Right hindlimb (tissue), 1 donor: ENCODE results near the gene MGAT3.

Source experiments
- DNase-seq: peaks from one replicate; pipeline ENCODE4 v3.0.0-alpha.2; 2018

The MGAT3 gene

DNA sequence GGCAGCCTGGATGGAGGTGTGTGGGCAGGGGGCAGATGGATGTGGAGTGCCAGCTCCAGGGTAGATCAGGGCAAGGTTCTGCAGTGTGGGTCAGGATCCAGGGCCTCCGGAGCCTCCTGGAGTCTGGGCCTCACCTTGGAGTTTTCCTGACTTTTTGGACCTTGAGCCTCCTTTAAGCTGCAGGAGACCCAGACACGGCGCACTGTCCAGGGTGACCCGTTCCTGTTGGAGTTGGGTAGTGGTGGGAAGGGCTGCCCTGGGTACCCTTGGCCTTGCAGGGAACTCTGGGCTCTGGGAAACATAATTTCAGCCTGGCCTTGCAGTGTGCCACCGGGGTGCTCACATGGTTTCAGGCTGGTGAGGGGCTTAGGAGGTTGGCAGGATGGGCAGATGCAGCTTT, 17.0 kb downstream of the MGAT3 start:
- no peak for DNase-seq

GRCh38 chr22:39474351-39475111, 17.7 kb downstream of the MGAT3 start:
- no peak for DNase-seq

GRCh38 chr22:39475337-39475736, 18.5 kb downstream of the MGAT3 start:
- no peak for DNase-seq

- DNase-seq: no peak
These were observed 19.1 kb downstream of the MGAT3 start for GRCh38 chr22:39475902-39476301.

GRCh38 chr22:39476664-39477063, 19.9 kb downstream of the MGAT3 start:
- DNase-seq: no peak

- no peak for DNase-seq
These were observed 20.7 kb downstream of the MGAT3 start for GRCh38 chr22:39477542-39477941.

DNA sequence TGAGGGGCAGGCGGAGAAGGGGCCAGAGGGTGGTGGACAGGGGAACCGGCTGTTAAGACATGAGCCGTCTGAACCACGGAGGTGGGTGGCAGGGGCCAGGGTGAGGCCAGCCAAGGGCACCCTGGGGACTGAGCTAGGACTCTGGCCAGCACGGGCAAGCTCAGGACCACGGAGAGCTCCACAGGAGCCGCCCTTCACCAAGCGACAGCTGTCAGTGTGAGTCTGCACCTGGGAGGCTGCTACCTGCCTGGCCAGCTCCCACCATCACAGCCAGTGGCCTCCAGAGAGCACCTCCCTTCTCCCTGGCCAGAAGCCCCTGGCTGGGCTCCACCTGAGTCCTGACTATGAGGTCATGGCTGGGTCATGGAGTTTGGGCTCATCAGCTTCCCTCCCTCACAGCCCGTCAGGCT, 21.6 kb downstream of the MGAT3 start:
- DNase-seq: no peak

- DNase-seq: no peak
These were observed 22.4 kb downstream of the MGAT3 start for GRCh38 chr22:39479254-39479653.

DNA sequence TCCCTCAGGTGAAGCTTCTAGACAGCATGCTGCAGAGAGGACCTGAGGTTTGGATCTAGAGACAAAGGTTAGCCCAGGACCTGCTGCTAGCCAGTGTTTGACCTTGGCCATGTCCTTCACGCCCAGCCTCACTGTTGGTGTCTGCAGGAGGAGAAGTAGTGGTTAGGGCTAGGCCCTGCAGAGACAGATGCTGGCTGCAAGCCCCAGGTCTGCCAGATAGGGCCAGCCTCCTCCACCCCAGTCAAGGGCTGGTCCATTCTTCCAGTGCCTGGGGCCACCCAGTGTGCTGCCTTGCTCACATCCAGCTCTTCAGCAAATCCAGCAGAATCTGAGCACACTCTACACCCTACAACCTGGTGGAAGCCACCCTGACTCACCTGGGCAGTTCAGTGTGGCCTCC, 23.7 kb downstream of the MGAT3 start:
- no peak for DNase-seq

GRCh38 chr22:39481054-39481453, 24.2 kb downstream of the MGAT3 start:
- no peak for DNase-seq

GRCh38 chr22:39481595-39481994, 24.8 kb downstream of the MGAT3 start:
- no peak for DNase-seq

- no peak for DNase-seq
These were observed 26.0 kb downstream of the MGAT3 start for GRCh38 chr22:39482768-39483167.

DNA sequence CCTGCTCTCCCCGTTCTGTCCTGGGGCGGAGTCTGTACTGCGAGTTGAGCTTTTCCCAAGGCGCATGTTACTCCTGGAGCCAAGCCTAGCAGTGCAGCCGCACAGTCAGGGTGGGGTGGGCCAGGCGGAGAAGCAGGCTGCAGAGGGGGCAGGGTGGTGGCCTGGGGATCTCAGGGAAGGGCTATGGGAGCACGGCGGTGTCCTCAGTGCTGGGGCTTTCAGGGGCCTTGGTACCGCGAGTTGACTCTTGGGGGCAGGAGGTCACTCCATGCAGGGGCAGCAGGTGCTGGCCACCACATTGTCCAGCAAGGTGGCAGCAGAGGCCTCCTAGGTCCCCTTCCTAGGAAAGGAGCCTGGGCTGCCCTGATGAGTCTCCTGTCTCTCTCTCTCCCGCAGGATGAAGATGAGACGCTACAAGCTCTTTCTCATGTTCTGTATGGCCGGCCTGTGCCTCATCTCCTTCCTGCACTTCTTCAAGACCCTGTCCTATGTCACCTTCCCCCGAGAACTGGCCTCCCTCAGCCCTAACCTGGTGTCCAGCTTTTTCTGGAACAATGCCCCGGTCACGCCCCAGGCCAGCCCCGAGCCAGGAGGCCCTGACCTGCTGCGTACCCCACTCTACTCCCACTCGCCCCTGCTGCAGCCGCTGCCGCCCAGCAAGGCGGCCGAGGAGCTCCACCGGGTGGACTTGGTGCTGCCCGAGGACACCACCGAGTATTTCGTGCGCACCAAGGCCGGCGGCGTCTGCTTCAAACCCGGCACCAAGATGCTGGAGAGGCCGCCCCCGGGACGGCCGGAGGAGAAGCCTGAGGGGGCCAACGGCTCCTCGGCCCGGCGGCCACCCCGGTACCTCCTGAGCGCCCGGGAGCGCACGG, 30.4 kb downstream of the MGAT3 start:
- peak; percentile 33 for DNase-seq

DNA sequence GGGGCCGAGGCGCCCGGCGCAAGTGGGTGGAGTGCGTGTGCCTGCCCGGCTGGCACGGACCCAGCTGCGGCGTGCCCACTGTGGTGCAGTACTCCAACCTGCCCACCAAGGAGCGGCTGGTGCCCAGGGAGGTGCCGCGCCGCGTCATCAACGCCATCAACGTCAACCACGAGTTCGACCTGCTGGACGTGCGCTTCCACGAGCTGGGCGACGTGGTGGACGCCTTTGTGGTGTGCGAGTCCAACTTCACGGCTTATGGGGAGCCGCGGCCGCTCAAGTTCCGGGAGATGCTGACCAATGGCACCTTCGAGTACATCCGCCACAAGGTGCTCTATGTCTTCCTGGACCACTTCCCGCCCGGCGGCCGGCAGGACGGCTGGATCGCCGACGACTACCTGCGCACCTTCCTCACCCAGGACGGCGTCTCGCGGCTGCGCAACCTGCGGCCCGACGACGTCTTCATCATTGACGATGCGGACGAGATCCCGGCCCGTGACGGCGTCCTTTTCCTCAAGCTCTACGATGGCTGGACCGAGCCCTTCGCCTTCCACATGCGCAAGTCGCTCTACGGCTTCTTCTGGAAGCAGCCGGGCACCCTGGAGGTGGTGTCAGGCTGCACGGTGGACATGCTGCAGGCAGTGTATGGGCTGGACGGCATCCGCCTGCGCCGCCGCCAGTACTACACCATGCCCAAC, 31.2 kb downstream of the MGAT3 start:
- no peak for DNase-seq

GRCh38 chr22:39488563-39489083, 31.8 kb downstream of the MGAT3 start:
- no peak for DNase-seq

DNA sequence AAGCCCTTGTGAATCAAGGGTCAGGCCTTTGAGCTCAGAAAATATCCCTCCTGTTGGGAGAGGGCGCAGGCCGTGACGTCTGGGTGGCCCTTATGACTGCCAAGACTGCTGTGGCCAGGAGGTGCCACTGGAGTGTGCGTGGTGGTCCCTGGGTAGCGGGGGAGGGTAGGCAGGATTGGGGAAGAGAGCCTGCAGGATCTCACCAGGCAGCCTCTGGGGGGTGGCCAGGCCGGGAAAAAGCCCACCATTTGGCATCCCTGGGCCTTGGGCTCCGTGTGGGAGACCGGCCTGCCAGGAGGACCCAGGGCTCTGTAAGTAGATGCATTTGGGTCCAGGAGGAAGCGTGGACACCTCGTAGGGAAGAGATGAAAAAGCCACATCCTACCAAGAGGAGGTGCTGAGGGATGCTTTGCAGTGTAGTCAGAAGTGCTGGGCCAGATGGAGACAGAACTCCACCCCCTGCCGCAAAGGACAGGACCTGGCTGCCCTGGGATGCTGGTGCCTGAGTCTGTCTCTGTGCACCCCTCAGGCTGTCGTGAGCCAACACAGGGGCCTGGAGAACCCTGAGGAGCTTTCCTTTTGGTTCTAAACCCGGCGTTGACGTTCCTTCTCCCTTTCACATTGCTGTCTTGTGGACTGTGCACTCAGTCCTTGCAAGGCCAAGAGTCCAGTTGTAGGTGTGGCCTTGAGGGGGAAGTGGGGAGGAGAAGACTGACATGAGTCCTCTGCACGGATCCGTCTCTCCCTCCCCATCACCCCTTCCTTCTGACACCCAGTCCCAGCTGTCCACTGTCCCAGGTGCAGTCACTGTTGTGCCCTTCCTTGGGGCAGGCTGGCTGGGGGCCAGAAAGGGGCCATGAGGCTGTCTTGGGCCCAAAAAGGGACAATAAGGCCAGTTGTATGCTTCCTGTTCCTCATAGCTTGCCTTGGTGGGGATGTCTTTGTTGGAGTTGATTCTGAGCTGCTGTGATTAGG, 32.6 kb downstream of the MGAT3 start:
- DNase-seq: peak; percentile 15

GRCh38 chr22:39490135-39490798, 33.5 kb downstream of the MGAT3 start:
- peak; percentile 81 for DNase-seq

DNA sequence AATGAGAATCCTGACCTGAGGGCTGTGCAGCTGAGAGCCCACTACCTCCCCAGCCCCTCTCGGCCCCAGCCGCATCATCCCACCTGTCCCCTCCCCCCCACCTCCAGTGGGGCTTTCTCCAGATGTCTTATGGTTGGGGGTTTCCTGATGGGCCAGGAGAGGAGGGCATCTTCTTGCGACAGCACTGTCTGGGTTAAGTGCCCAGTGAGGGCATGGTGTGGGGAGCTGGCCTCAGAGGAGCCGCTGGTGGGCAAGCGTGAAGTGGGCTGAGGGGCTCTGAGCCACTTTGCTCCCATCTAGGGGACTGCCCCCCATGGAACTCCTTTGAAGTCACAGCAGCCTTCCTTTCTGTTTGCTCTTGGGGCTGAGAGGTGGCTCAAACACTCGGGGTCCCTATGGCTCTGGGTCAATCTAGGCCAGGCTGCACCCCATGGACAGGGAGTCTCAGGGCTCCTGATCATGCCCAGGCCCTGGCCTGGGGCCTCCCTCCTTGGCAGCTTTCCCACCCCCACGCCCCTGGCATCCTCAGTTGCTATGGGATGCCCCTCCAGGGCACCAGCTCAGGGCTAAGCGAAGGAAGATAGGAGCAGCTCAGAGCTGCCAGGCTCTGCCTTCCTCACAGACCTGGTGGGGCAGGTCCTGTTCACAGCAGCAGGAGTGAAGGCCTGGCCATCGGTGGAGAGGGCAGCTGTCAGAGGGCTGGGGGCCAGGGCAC, 34.3 kb downstream of the MGAT3 start:
- DNase-seq: peak; percentile 23

DNA sequence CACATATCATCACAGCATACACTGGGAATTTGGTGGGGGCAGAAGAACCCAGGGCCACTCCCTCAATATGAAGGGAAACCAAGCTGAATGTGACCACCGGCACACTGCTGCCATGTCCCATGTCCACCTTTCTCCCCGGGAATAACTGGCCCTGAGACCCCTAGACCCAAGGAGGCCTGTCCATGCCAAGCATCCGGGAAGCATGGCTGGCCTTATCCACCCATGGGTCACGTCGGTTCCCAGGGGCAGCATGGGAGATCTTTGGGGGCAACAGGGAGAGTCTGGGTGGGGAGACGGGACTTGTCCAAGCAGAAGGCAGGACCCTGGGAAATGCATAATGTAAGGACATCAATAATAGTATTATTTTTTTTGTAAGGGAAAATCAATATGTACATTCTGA, 34.9 kb downstream of the MGAT3 start:
- DNase-seq: no peak

DNA sequence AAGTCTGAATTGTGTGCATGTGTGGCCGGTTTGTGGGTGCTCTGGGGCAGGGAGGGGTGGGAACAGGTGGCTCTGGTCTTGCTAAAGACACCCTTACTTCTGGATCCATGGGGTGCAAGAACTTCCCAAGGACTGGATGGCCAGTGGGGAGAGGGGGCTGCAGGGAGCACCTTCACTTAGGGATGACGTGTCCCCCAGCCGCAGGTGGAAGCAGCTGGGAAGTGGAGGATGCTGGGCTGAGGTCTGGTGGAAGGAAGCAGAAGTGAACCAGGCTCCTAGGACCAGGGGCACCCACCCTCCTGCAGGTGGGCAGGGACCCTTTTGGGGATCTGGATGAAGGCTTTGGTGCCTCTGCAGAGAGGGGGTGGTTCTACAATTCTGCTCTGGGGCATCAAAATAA, 35.4 kb downstream of the MGAT3 start:
- DNase-seq: no peak

DNA sequence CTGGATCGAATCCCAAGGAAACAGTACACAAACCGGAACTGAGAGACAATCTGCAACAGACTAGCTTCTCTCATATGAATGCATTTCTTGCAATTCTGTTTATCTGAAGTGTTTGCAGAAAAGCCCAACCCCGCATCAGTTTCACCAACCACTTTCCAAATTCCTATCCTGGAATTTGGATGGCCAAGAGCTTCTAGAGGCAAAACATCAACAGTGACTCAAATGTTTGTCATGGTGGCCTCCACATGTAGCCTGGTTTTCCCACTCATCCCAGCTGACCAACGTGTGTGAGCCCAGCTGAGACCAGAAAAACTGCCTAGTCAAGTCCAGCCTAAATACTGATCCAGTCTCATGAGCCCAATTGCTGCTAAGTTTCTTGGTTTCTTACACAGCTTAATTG, 36.9 kb downstream of the MGAT3 start:
- DNase-seq: no peak
